ENCODE data around the gene RNF8.
"Not testable (repeated sequence)": the region's sequence is repeated elsewhere in the genome, so short reads cannot be mapped to it uniquely, and the experiment has no call there.

Gene RNF8

GRCh38 chr6:37435816-37436215 lies 82.0 kb downstream of the RNF8 start:
- TF ChIP-seq, protein P1, sequence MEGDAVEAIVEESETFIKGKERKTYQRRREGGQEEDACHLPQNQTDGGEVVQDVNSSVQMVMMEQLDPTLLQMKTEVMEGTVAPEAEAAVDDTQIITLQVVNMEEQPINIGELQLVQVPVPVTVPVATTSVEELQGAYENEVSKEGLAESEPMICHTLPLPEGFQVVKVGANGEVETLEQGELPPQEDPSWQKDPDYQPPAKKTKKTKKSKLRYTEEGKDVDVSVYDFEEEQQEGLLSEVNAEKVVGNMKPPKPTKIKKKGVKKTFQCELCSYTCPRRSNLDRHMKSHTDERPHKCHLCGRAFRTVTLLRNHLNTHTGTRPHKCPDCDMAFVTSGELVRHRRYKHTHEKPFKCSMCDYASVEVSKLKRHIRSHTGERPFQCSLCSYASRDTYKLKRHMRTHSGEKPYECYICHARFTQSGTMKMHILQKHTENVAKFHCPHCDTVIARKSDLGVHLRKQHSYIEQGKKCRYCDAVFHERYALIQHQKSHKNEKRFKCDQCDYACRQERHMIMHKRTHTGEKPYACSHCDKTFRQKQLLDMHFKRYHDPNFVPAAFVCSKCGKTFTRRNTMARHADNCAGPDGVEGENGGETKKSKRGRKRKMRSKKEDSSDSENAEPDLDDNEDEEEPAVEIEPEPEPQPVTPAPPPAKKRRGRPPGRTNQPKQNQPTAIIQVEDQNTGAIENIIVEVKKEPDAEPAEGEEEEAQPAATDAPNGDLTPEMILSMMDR (IDR thresholded peaks at IDR 0.05; ENCODE audit: extremely low read depth, insufficient read depth, missing control alignments): no peak
- in situ Hi-C loops (cut with MboI; ENCODE audit: low pct_unique_long_range_greater_than_20kb, low sequenced_read_pairs, unreplicated experiment): no loop called here
- no peak for DNase-seq (ENCODE audit: low spot score)

DNA sequence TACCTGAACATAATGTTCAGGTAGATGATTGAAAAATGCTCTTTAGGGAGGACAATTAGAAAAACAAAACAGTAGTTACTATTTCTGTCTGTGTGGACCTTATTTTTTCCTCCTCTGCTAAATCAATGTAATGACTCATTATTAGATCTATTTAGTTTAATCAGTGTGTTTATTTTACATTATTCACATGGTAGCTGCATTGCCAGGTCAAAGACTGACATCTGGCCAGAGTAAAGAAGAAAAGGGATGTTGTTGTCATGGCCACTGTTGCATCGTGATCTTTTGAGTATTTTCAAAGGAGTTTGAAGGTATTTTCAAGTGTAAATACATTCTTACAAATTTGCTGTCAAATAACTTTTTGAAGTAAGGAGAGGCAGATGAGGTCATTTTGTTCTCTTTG lies 85.1 kb downstream of the RNF8 start:
- in situ Hi-C loops (cut with MboI; ENCODE audit: low pct_unique_long_range_greater_than_20kb, low sequenced_read_pairs, unreplicated experiment): no loop called here
- TF ChIP-seq, protein P1 (IDR thresholded peaks at IDR 0.05; ENCODE audit: extremely low read depth, insufficient read depth, missing control alignments): no peak
- no peak for DNase-seq (ENCODE audit: low spot score)

DNA sequence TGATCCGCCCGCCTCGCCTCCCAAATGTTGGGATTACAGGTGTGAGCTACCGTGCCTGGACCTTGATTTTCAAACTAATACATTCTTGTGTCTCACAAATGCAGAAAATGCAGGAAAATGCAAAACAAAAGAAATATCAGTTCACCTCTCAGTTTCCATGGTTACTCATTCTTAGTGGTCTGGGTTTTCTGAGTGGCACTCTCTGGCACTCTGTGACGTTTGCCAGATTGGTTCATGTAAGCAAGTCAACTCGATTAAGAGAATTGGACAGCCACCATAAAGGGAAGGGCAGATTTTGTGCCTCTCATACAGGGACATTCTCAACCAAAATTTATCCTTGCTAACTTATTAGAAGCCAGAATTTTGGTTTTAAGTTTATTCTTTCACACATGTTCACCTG lies 87.9 kb downstream of the RNF8 start:
- in situ Hi-C loops (cut with MboI; ENCODE audit: low pct_unique_long_range_greater_than_20kb, low sequenced_read_pairs, unreplicated experiment): no loop called here
- TF ChIP-seq, protein P1 (IDR thresholded peaks at IDR 0.05; ENCODE audit: extremely low read depth, insufficient read depth, missing control alignments): no peak
- no peak for DNase-seq (ENCODE audit: low spot score)

GRCh38 chr6:37442416-37443215 lies 88.8 kb downstream of the RNF8 start:
- no peak for DNase-seq (ENCODE audit: low spot score)
- in situ Hi-C loops (cut with MboI; ENCODE audit: low pct_unique_long_range_greater_than_20kb, low sequenced_read_pairs, unreplicated experiment): no loop called here
- TF ChIP-seq, protein P1 (IDR thresholded peaks at IDR 0.05; ENCODE audit: extremely low read depth, insufficient read depth, missing control alignments): no peak

GRCh38 chr6:37443216-37443542 lies 89.4 kb downstream of the RNF8 start:
- DNase-seq (ENCODE audit: low spot score); in situ Hi-C loops (cut with MboI; ENCODE audit: low pct_unique_long_range_greater_than_20kb, low sequenced_read_pairs, unreplicated experiment): not testable (repeated sequence)
